ENCODE measurements around the gene NELFE. TPM values are rescaled to one million over a fixed set of nuclear protein-coding genes. Genes with fewer than 3 reads are reported as not detected.

NELFE gene
- total and polyA plus RNA-seq, 2 of the 13 experiments (the other 11 are each of a cell fraction or from before 2014, with no cell fraction given), result 51.3 to 69.8 TPM

GRCh38 chr6:31952140-31952805, 6.5 kb downstream of the NELFE start (continued):
- TF ChIP-seq ATF5 (CRISPR knock-in tag; IDR thresholded peaks at IDR 0.05; ENCODE audit: low read depth) (no peak), ZNF496 (CRISPR knock-in tag; IDR thresholded peaks at IDR 0.05; ENCODE audit: insufficient replicate concordance) (no peak), NR1H2 (CRISPR knock-in tag; IDR thresholded peaks at IDR 0.05; ENCODE audit: borderline replicate concordance, low read depth) (no peak), ZNF484 (CRISPR knock-in tag; IDR thresholded peaks at IDR 0.05; ENCODE audit: borderline replicate concordance, low read depth) (no peak), TBL1XR1 (IDR thresholded peaks at IDR 0.05; ENCODE audit: borderline replicate concordance, low read length, partially characterized antibody) (no peak), ZNF674 (CRISPR knock-in tag; IDR thresholded peaks at IDR 0.05; ENCODE audit: low read depth) (no peak), ZNF878 (CRISPR knock-in tag; IDR thresholded peaks at IDR 0.05) (no peak), ZNF317 (CRISPR knock-in tag; IDR thresholded peaks at IDR 0.05) (no peak), HDAC6 (IDR thresholded peaks at IDR 0.05; ENCODE audit: low read depth, low read length) (no peak), ELF1 (CRISPR knock-in tag; IDR thresholded peaks at IDR 0.05) (no peak), REST (IDR thresholded peaks at IDR 0.05; ENCODE audit: borderline replicate concordance in 1 of 2, low read depth in 1 of 2, low read length in 2 of 2) (no peak), ZNF792 (CRISPR knock-in tag; IDR thresholded peaks at IDR 0.05) (no peak), NFE2 (CRISPR knock-in tag; IDR thresholded peaks at IDR 0.05) (no peak), TGIF2 (CRISPR knock-in tag; IDR thresholded peaks at IDR 0.05) (no peak; the same call in 1 of the 2 replicates), IRF1 (CRISPR knock-in tag; IDR thresholded peaks at IDR 0.05; ENCODE audit: low read depth) (no peak), MYC (CRISPR knock-in tag; IDR thresholded peaks at IDR 0.05; ENCODE audit: borderline replicate concordance) (no peak; the same call in 1 of the 2 replicates), SKI (IDR thresholded peaks at IDR 0.05; ENCODE audit: partially characterized antibody) (no peak), NAIF1 (CRISPR knock-in tag; IDR thresholded peaks at IDR 0.05; ENCODE audit: borderline replicate concordance) (no peak), HHEX (CRISPR knock-in tag; IDR thresholded peaks at IDR 0.05) (no peak), GPBP1L1 (CRISPR knock-in tag; IDR thresholded peaks at IDR 0.05) (no peak), MLX (CRISPR knock-in tag; IDR thresholded peaks at IDR 0.05) (no peak), ZNF709 (CRISPR knock-in tag; IDR thresholded peaks at IDR 0.05) (no peak), SOX13 (IDR thresholded peaks at IDR 0.05) (no peak), SOX13 (CRISPR knock-in tag; conservative IDR thresholded peaks at IDR 0.05 in 1 of 2, IDR thresholded peaks at IDR 0.05 in 1 of 2) (no peak; a peak in 1 of 4 replicates)
